Loucy (cell line): ENCODE results near the gene ACVR1B.
A peak's percentile ranks its signal among the peaks of the same experiment; 100 is the strongest.

Experiments used
- H2AFZ ChIP-seq: fragments of 200-600 bp; sonication (generic); 2 replicates; pipeline ENCODE4 v1.6.0; 2016; ENCODE audit warnings: antibody characterized with exemption, mild to moderate bottlenecking, low read length, moderate library complexity
- H3F3A ChIP-seq: fragments of 200-600 bp; 2 replicates; pipeline ENCODE4 v1.6.0; 2016; ENCODE audit warnings: antibody characterized with exemption, low read depth, mild to moderate bottlenecking
- H3K27me3 ChIP-seq: fragments of 200-600 bp; sonication (generic); 2 replicates; pipeline ENCODE4 v1.6.1; 2014; ENCODE audit warnings: low read length, mild to moderate bottlenecking; ENCODE audit not compliant: insufficient read depth, poor library complexity, severe bottlenecking
- H3K36me3 ChIP-seq: fragments of 200-600 bp; sonication (generic); 2 replicates; pipeline ENCODE4 v1.6.1; 2016; ENCODE audit warnings: low read length; ENCODE audit not compliant: insufficient read depth
- H3K4me1 ChIP-seq: fragments of 200-600 bp; sonication (generic); 2 replicates; pipeline ENCODE4 v1.5.1; 2014; ENCODE audit warnings: low read length, mild to moderate bottlenecking; ENCODE audit not compliant: insufficient read depth, poor library complexity, severe bottlenecking
- H3K4me2 ChIP-seq: fragments of 200-600 bp; sonication (generic); 2 replicates; pipeline ENCODE4 v1.6.0; 2014; ENCODE audit warnings: antibody characterized with exemption, low read length, low read depth, mild to moderate bottlenecking; ENCODE audit not compliant: poor library complexity, severe bottlenecking
- H3K4me3 ChIP-seq: fragments of 200-600 bp; sonication (generic); 2 replicates; pipeline ENCODE4 v1.5.1; 2014; ENCODE audit warnings: low read length, mild to moderate bottlenecking, mixed read lengths; ENCODE audit not compliant: poor library complexity, severe bottlenecking
- H3K79me2 ChIP-seq: fragments of 200-600 bp; sonication (generic); 2 replicates; pipeline ENCODE4 v1.6.1; 2014; ENCODE audit warnings: low read length; ENCODE audit not compliant: insufficient read depth
- H3K9ac ChIP-seq: fragments of 200-600 bp; sonication (generic); 2 replicates; pipeline ENCODE4 v1.6.0; 2014; ENCODE audit warnings: mild to moderate bottlenecking, low read depth, low read length, moderate library complexity; ENCODE audit not compliant: poor library complexity, severe bottlenecking
- H3K9me2 ChIP-seq: fragments of 200-600 bp; sonication (generic); replicated peaks from 2 replicates; pipeline ENCODE4 v1.6.1; 2016; ENCODE audit warnings: low read depth, low read length, mixed read lengths
- H3K9me3 ChIP-seq: fragments of 200-600 bp; sonication (generic); 2 replicates; pipeline ENCODE4 v1.6.1; 2014; ENCODE audit warnings: mild to moderate bottlenecking, antibody characterized with exemption, low read length, low read depth; ENCODE audit not compliant: insufficient read depth
- H4K20me1 ChIP-seq: fragments of 200-600 bp; sonication (generic); 2 replicates; pipeline ENCODE4 v1.6.0; 2014; ENCODE audit warnings: antibody characterized with exemption, low read length, mild to moderate bottlenecking; ENCODE audit not compliant: insufficient read depth, poor library complexity, severe bottlenecking
- EZH2phosphoT487 ChIP-seq: fragments of 200-600 bp; IDR thresholded peaks from 2 replicates; pipeline ENCODE4 v1.6.1; 2018; ENCODE audit warnings: antibody characterized with exemption, mild to moderate bottlenecking, moderate library complexity, borderline replicate concordance
- TF ChIP-seq, protein P1 (sequence below): fragments of 200-600 bp; sonication (generic); conservative IDR thresholded peaks from 2 replicates; pipeline ENCODE4 v1.5.1; 2014; ENCODE audit warnings: mild to moderate bottlenecking, antibody characterized with exemption, low read length

Gene ACVR1B

DNA sequence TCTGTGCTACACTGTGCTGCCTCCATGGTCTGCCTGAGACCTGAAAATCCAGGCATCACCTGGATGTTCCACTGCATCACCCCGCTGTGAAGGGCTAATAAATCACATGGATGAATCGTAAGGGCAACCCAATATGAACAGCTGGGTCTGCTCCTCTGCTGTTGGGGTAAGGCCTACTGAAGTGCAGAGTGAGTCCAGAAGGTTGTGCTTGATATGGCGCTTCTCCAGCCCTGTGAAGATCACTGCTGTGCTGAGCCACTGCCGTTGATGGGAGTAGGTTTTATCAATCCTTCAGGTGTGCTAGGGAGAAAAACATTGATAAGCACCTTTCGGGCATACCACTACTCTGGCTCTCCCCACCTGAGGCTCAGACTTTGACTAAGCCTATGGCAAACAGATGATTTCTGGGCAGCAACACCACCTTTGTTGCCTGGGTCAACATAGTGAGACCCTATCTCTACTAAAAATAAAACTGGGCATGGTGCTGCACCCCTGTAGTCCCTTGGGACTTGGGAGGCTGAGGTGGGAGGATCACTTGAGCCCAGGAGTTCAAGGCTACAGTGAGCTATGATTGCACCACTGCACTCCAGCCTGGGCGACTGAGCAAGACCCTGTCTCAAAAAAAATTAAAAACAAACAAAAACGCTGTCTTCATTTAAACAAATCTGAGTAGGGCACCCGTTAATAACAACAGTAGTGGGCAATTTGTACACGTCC, 42.5 kb upstream of the ACVR1B start:
- no peaks in the 10 kb centered on the region for H3F3A ChIP-seq
- H3K79me2 ChIP-seq = no peaks in the 10 kb centered on the region
- no peak overlapping the region for H2AFZ ChIP-seq
- no peak overlapping the region for H3K9ac ChIP-seq
- H4K20me1 ChIP-seq = no peaks in the 10 kb centered on the region
- no peaks in the 10 kb centered on the region for H3K27me3 ChIP-seq
- TF ChIP-seq, protein P1, sequence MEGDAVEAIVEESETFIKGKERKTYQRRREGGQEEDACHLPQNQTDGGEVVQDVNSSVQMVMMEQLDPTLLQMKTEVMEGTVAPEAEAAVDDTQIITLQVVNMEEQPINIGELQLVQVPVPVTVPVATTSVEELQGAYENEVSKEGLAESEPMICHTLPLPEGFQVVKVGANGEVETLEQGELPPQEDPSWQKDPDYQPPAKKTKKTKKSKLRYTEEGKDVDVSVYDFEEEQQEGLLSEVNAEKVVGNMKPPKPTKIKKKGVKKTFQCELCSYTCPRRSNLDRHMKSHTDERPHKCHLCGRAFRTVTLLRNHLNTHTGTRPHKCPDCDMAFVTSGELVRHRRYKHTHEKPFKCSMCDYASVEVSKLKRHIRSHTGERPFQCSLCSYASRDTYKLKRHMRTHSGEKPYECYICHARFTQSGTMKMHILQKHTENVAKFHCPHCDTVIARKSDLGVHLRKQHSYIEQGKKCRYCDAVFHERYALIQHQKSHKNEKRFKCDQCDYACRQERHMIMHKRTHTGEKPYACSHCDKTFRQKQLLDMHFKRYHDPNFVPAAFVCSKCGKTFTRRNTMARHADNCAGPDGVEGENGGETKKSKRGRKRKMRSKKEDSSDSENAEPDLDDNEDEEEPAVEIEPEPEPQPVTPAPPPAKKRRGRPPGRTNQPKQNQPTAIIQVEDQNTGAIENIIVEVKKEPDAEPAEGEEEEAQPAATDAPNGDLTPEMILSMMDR = no peak
- TF ChIP-seq EZH2phosphoT487 = no peak
- H3K36me3 ChIP-seq = no peaks in the 10 kb centered on the region
- H3K9me3 ChIP-seq = no peaks in the 10 kb centered on the region
- no peak overlapping the region for H3K4me3 ChIP-seq
- H3K9me2 ChIP-seq = no peaks in the 10 kb centered on the region
- H3K4me2 ChIP-seq = no peak overlapping the region
- peaks cover 41% of the 10 kb centered on the region for H3K4me1 ChIP-seq

- Histone ChIP-seq H3K9me3 (no peaks in the 10 kb centered on the region), H3K4me1 (peaks cover 41% of the 10 kb centered on the region), H3K4me2 (peak overlapping the region; percentile 53), H2AFZ (peak overlapping the region; percentile 28; the same call in 1 of the 2 replicates), H4K20me1 (no peaks in the 10 kb centered on the region), H3K4me3 (no peak overlapping the region), H3K9me2 (no peaks in the 10 kb centered on the region), H3K9ac (peak overlapping the region; percentile 47), H3F3A (no peaks in the 10 kb centered on the region), H3K36me3 (no peaks in the 10 kb centered on the region), H3K79me2 (no peaks in the 10 kb centered on the region), H3K27me3 (no peaks in the 10 kb centered on the region)
- TF ChIP-seq EZH2phosphoT487 = no peak
- TF ChIP-seq, protein P1 = no peak
These were observed 41.3 kb upstream of the ACVR1B start for GRCh38 chr12:51910168-51910567.

DNA sequence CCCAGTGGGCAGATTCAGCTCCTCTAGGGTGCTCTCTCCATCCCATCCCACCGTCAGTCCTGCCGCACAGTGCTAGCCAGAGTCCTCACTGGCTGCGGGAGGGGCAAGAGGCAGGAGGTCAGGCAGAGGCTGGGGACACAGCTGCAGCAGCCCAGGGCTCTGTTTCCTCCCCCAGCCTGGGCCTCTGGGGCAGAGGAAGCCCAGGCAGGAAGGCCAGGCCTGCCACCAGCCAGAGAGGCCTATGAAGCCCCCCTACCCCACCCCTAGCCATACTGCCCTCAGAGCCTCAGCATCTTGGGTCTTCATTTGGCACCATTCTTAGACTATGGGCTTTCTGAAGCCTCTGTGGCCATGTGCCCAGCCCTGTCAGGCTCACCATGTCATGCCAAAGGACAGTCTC, 40.8 kb upstream of the ACVR1B start:
- H3K79me2 ChIP-seq = no peaks in the 10 kb centered on the region
- H4K20me1 ChIP-seq = no peaks in the 10 kb centered on the region
- H2AFZ ChIP-seq = peak overlapping the region; percentile 49
- H3K4me3 ChIP-seq = no peak overlapping the region
- peak overlapping the region; percentile 53 for H3K4me2 ChIP-seq
- H3F3A ChIP-seq = no peaks in the 10 kb centered on the region
- peak overlapping the region; percentile 47 for H3K9ac ChIP-seq
- no peak for TF ChIP-seq EZH2phosphoT487
- TF ChIP-seq, protein P1 = no peak
- peaks cover 37% of the 10 kb centered on the region for H3K4me1 ChIP-seq
- no peaks in the 10 kb centered on the region for H3K9me3 ChIP-seq
- no peaks in the 10 kb centered on the region for H3K36me3 ChIP-seq
- no peaks in the 10 kb centered on the region for H3K27me3 ChIP-seq
- H3K9me2 ChIP-seq = no peaks in the 10 kb centered on the region
